HG02884 (cell line): ENCODE results near the gene STPG3.
A peak's percentile ranks its signal among the peaks of the same experiment; 100 is the strongest.

ENCODE experiments used
- ATAC-seq: cut with Tn5 transposase; IDR thresholded peaks from one replicate; pipeline ENCODE4 v1.9.1; 2021; ENCODE audit warnings: mild to moderate bottlenecking, moderate library complexity; ENCODE audit not compliant: unreplicated experiment

The STPG3 gene

DNA sequence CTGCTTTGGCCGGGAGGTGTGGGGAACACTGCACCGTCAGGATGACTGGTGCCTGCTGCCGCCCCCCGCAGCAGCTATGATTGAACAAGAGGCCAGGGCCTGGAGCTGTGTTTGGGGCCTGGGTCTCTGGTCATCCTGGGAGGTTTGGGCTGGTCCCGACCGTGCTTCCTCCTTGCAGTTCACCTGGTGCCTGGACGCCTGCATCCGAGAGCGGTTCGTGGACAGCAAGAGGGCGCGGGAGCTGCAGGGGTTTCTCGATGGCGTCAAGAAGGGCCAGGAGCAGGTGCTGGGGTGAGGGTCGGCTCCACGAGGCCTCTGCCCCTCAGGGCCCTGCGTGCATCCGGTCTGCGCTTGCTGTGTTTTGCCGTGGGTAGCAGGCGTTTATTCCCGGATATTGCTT, 13.0 kb downstream of the STPG3 start:
- no peak for ATAC-seq

DNA sequence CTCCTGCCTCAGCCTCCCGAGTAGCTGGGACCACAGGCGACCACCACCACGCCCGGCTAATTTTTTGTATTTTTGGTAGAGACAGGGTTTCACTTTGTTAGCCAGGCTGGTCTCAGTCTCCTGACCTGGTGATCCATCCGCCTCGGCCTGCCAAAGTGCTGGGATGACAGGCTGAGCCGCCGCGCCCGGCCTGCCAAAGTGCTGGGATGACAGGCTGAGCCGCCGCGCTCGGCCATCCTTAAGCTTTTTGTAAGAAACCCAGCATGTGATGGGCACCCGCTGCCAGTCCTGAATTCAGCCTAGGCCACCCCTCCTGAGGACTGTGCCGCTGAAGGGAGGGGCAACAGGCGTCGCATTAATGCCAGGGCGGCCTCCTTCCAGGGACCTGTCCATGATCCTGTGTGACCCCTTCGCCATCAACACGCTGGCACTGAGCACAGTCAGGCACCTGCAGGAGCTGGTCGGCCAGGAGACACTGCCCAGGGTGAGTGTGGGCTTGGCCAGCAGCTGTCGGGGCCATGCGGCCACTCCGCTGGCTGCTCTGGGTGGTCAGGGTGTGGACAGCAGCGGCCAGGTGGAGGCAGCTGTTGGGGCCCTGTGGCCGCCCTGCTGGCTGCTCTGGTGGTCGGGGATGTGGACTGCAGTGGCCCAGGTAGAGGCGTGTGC, 14.5 kb downstream of the STPG3 start:
- no peak for ATAC-seq

DNA sequence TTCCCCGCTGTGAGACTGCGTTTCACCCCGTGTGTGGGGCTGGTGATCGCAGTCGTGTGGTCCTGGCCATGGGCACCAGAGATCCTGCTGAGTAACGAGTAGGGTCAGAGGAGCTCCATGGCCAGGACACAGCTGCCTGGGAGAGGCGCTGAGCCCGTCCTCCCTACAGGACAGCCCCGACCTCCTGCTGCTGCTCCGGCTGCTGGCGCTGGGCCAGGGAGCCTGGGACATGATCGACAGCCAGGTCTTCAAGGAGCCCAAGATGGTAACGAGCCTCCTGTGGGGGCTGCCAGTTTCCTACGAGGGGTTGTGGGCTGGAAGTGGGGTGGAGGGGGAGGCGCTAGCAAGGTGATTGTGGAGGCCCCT, 15.1 kb downstream of the STPG3 start:
- ATAC-seq = no peak

DNA sequence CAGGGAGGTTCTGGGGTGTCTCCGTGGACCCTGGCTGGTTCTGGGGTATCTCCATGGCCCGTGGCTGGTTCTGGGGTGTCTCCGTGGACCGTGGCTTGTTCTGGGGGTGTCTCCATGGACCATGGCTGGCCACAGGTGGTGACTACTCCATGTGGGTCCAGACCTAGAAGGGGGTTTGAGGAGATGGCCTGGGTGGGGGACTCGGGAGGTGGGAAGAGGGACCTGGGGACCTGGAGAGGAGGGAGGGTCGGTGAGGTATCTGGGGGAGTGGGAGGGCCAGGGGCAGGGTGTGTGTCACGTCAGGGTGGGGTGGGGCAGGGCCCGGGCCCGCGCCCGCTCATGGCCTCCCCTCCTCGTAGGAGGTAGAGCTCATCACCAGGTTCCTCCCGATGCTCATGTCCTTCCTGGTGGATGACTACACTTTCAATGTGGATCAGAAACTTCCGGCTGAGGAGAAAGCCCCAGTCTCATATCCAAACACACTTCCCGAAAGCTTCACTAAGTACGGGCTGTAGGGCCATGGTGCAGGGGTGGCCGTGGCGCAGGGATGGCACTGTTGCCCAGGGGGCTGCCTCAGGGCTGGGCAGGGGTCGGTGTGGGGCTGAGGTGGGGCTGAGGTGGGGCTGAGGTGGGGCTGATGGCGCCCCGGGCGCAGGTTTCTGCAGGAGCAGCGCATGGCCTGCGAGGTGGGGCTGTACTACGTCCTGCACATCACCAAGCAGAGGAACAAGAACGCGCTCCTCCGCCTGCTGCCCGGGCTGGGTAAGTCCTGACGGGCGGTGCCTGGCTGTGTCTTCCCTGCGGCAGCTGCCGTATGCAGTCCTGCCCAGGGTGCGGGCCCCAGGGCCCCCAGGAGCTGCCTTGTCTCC, 15.7 kb downstream of the STPG3 start:
- no peak for ATAC-seq

GRCh38 chr9:137267933-137268355, 16.9 kb downstream of the STPG3 start:
- ATAC-seq = no peak

DNA sequence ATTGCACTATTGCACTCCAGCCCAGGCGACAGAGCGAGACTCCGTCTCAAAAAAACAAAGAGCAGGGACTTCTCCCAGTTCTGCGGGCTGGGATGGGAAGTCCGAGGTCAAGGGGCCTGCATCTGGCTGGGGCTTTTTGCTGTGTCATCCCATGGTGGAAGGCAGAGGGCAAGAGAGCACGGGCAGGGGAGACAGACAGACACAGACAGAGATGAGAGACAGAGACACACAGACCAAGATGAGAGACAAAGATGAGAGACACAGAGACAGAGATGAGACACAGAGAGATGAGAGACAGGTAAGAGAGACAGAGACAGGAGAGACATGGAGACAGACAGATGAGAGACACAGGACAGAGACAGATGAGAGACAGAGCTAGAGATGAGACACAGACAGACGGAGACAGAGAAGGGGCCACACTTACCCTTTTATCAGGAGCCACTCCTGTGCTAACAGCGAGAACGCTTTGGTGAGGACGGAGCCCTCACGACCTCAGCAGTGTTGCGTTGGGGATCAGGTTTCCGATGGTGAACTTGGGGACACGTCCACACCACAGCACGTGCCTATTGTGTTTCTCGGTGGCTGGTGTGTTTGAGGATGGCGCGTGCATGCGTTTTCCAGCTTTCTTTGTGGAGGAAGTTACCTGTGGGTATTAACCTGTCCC, 17.6 kb downstream of the STPG3 start:
- no peak for ATAC-seq

- no peak for ATAC-seq
These were observed 18.2 kb downstream of the STPG3 start for GRCh38 chr9:137269231-137269772.

GRCh38 chr9:137270929-137271695, 20.0 kb downstream of the STPG3 start:
- no peak for ATAC-seq

GRCh38 chr9:137271696-137272076, 20.6 kb downstream of the STPG3 start:
- ATAC-seq = no peak

GRCh38 chr9:137272241-137273094, 21.4 kb downstream of the STPG3 start:
- no peak for ATAC-seq

DNA sequence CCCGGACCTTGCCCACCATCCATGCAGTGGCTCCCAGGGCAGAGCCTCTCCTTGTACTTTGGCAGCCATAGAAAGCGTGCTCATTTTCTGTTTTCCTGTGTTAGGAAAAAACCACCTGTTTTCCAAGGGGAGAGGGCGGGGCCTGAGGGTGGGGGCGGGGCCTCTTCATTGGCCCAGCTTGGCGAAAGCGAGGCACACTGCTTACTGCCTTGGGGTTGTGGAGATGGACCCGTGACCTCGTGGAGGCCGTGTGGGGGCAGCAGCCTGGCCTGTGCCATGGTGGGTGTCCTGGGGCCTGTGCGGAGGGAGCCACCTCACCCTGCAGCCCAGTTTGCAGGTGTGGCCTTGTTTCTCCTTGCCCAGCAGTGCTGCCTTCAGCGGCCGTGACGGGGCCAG, 22.0 kb downstream of the STPG3 start:
- no peak for ATAC-seq

DNA sequence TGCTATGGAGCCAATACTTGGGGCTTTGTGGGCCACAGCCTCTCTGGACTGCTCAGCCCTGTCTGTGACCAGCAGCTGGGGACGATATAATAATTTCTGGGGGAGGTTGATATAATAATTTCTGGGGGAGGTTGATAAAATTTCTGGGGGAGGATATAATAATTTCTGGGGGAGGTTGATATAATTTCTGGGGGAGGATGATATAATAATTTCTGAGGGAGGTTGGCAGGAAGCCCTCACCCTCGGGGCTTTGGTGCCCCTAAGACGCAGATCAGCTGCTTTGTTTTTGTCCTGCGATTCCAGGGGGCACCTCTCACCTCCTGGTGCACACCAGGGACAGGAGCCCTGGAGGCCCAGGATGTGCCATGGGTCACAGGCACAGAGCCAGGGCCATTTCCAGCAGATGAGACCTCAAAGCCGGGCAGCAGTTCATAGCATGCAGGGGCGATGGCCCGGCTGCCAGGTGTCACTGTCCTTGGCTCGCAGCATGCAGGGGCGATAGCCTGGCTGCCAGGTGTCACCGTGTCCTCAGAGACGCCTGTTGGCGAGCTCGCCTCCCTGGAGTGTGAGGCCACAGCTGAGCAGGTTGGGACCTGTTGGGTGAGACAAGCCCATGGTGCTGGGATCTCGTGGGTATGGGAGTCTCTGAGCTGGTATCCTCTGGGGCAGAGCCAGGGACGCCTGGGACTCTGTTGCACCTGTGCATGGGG, 22.7 kb downstream of the STPG3 start:
- ATAC-seq = no peak

DNA sequence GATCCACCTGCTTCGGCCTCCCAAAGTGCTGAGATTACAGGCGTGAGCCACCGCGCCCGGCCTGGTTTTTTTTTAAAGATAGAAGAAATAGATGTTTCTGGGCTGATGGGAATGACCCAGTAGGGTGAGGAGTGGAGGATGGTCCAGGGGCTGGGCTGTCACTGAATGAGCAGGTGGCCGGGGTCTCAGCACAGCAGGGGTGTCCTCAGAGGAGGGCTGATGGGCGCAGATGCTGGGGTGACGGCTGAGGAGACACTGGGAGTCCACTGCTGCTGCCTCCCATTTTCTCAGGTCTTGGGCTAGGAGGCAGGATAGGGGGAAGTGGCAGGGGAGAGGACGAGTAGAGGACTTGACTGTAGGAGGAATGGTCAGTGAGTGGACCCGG, 24.1 kb downstream of the STPG3 start:
- ATAC-seq = no peak

DNA sequence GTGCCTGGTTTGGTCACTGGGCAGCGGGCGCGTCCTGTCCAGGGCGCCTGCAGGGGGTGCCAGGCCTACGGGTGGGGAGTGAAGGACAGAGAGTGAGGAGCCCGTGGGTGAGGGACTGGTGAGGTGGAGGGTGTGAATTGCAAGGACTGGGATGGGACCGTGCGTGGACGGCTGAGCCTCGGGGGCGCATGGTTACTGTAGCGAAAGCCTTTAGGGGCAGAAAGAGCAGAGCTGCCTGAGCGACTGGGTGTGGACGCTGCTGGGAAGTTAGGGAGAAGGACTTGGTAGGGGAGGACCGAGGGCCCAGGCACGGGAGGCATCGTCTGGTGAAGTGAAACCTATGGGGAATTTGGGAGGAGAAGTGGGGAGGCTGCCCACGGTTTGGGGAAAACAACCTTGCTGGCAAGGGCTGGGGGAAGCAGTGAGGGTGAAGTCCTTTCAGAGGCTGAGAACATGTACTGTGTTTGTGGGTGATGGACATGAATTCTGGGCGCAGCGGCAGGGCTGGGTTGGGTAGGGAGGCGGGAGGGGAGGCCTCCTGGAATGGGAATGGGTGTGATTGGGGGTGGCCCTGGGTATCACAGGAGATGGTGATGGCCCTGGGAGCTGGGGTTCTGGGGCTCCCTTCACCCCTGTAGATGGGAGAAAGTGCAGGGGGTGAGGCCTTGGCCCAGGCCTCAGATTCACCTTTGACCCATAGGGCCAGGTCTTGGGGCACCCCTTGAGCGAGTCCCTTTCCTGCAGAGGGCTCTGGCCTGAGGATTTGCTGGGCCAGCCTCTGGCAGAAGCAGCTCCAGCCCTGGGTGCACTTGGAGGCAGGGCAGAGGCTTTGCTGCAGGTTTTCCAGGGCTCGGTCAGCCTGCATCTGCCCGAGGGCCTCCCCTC, 24.7 kb downstream of the STPG3 start:
- no peak for ATAC-seq

- no peak for ATAC-seq
These were observed 25.6 kb downstream of the STPG3 start for GRCh38 chr9:137276473-137277328.

DNA sequence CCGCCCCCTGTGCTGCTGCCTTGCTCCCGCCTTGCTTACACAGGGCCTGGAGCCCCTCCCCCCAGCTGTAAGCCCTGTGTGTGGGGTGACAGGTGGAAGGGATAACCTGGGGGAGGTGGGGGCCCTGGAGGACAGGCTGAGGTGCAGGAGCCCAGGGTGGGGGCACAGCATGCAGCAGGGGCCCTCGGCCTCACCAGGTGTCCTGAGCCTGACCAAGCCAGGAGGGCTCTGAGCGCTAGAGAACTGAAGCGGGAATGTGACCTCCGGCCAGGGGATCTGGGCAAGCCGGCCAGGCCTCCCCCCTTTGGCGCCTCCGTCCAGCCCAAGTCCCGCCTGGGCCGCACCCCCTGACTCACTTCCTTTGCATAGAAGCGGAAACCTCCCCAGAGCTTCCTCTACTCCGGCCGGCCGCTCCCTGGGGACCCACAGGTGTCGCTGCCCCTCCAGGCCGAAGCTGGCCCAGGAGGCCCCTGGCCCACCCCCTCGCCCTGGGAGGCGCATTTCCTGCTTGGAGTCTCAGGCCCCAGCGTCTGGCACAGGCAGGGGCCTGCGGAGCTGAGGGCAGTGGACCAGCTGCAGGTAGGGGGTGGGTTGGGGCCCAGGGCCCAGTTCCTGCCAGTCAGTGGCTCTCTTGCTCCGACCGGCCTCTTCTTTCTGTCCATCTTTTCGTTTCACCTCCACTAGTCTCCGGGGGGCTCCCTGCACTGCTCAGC, 26.4 kb downstream of the STPG3 start, which contains the start of gene TOR4A:
Gene TOR4A, plus strand, starts transcription at position 398 of the 713 bp plus-strand sequence. CDS start 964 bp downstream, outside the sequence.
- ATAC-seq = peak; percentile 73
